ENCODE results near the gene TBX6. TPM values are rescaled to one million over a fixed set of nuclear protein-coding genes. Genes with fewer than 3 reads are reported as not detected.

TBX6 gene
- total and polyA plus RNA-seq, 7 donors: 0.23 to 1.7 (median 1.1) TPM

DNA sequence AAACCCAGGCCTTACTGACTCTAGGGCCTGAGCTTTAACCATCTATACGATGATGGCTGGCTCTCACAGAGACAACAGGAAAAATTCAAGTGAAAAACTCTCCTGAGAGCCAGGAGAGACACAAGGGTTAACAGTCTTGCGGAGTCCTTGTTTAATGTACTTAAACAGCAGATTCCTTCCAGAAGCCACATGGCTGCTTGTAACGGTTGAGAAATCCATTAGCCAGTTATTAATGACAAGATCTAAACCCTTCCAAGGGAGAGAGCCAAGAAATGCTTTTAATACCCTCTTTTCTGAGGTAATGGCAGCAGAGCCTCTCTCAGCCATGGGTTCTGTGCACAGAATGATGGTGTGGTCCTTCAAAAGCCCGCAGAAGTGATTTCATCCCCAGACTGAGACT is 31.4 kb downstream of the TBX6 start:
- Histone ChIP-seq H3K27me3 (no peaks in the 10 kb centered on the region), H3K4me1 (peaks cover 0 to 17% (median 12%) of the 10 kb centered on the region in 4 donors), H3K27ac (peak overlapping the region in 1 of 4 donors; percentile 30), H3K36me3 (no peaks in the 10 kb centered on the region), H3K4me3 (no peak overlapping the region), H3K9me3 (no peaks in the 10 kb centered on the region)
- DNase-seq: no peak
- WGBS, 2 donors: 86 to 88% methylated on average over 4 of the region's 4 CpGs
- TF ChIP-seq, protein P1, sequence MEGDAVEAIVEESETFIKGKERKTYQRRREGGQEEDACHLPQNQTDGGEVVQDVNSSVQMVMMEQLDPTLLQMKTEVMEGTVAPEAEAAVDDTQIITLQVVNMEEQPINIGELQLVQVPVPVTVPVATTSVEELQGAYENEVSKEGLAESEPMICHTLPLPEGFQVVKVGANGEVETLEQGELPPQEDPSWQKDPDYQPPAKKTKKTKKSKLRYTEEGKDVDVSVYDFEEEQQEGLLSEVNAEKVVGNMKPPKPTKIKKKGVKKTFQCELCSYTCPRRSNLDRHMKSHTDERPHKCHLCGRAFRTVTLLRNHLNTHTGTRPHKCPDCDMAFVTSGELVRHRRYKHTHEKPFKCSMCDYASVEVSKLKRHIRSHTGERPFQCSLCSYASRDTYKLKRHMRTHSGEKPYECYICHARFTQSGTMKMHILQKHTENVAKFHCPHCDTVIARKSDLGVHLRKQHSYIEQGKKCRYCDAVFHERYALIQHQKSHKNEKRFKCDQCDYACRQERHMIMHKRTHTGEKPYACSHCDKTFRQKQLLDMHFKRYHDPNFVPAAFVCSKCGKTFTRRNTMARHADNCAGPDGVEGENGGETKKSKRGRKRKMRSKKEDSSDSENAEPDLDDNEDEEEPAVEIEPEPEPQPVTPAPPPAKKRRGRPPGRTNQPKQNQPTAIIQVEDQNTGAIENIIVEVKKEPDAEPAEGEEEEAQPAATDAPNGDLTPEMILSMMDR (IDR thresholded peaks at IDR 0.05): no peak
- no peak for TF ChIP-seq POLR2A (IDR thresholded peaks at IDR 0.05)
- TF ChIP-seq POLR2AphosphoS5 (IDR thresholded peaks at IDR 0.05): no peak
- intact Hi-C loops (cut with DNase I): no loop called here

DNA sequence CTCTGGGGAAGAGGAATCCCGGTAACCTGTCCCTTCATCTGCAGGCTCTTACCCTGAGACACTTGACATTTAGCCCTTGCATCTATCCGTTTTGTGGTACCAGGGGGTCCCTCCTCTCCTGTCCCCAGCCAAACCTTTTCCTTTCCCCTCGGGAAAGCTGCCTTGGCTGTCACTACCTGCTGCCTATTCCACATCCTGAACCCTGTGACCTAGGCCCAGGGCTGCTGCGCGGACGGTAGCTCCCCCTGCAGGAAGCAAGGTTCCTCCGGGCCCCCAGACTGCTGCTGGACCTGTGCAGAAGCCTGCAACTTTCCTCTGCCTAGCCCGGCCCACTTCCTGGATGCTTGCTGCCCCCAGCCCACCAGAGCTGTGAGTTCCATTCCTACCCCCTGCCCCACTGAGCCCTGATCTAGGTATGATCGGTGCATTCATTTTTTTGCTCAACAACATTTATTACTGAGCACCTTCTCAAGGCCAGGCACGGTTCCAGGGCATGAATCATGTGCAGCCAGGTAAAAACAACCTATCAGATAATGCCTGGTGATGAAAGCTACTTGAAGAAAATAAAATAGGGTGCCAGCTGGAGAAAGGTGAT is 36.7 kb downstream of the TBX6 start:
- intact Hi-C loops (cut with DNase I): loop anchor here (5.0 kb wide), 1 partner anchor 42 kb away; the partner anchor contains the start of gene YPEL3
- H3K4me3 ChIP-seq: no peak overlapping the region
- H3K36me3 ChIP-seq: no peaks in the 10 kb centered on the region
- H3K4me1 ChIP-seq: peaks cover 0 to 17% (median 13%) of the 10 kb centered on the region in 4 donors
- H3K27ac ChIP-seq: no peak overlapping the region
- no peaks in the 10 kb centered on the region for H3K27me3 ChIP-seq
- 22 to 34% methylated on average over 10 of the region's 10 CpGs for WGBS, 2 donors
- TF ChIP-seq POLR2AphosphoS5 (IDR thresholded peaks at IDR 0.05) (no peak), POLR2A (IDR thresholded peaks at IDR 0.05) (no peak), EP300 (IDR thresholded peaks at IDR 0.05) (no peak)
- TF ChIP-seq, protein P1 (IDR thresholded peaks at IDR 0.05): no peak
- H3K9me3 ChIP-seq: no peaks in the 10 kb centered on the region
- no peak for DNase-seq

DNA sequence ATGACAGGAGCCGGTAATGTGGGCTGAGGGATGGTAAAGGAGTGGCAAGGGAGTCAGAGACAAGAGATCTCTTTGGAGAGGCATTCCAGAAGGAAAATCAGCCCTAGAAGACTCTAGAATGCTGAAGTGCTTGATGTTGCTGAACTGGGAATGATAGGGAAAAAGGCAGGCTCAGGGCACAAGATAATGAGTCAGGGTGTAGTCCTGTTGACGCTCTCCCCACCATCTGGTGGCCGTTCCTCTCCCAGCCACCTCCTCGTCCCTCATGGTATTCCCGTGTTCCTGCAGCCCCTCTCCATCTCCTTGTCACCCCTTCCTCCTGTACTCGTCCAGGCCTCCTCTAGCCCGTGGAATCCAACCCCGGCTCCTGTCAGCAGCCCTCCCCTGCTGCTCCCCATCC is 37.3 kb downstream of the TBX6 start:
- intact Hi-C loops (cut with DNase I): loop anchor here (5.0 kb wide), 1 partner anchor 43 kb away; the partner anchor contains the start of gene YPEL3
- peaks cover 0 to 17% (median 13%) of the 10 kb centered on the region in 4 donors for H3K4me1 ChIP-seq
- no peaks in the 10 kb centered on the region for H3K9me3 ChIP-seq
- H3K27me3 ChIP-seq: no peaks in the 10 kb centered on the region
- H3K4me3 ChIP-seq: no peak overlapping the region
- 83 to 89% methylated on average over 8 of the region's 8 CpGs for WGBS, 2 donors
- no peak for DNase-seq
- TF ChIP-seq POLR2AphosphoS5 (IDR thresholded peaks at IDR 0.05) (no peak), EP300 (IDR thresholded peaks at IDR 0.05) (no peak), POLR2A (IDR thresholded peaks at IDR 0.05) (no peak)
- TF ChIP-seq, protein P1 (IDR thresholded peaks at IDR 0.05): no peak
- no peaks in the 10 kb centered on the region for H3K36me3 ChIP-seq
- no peak overlapping the region for H3K27ac ChIP-seq

DNA sequence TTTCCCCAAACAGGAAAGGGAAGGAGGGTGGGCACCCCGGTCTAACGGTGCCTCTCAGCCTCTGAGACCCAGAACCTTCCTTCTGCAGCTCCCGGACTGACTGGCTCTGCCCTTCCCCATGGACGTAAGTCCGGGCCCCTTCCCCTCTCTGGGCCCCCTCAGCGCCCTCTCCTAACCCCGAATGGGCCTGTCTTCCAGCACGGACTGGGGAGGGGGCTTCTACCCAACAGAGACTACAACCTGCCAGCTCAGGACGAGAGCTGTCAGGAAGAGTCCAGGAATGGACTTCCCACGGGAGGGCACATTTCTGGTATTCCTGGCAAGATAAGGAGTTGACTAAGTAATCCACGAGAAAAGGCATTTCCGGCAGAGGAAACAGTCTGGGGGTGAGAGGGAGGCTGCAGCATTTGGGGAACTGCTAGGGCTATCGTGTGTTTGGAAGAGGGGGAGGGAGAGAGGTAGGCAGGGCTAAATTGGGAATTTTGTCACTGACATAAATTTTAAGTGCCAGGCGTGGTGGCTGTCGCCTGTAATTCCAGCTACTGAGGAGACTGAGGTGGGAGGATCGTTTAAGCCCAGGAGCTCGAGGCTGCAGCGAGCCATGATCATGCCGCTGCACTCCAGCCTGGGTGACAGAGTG is 38.2 kb downstream of the TBX6 start:
- 5 to 9% methylated on average over 19 of the region's 19 CpGs for WGBS, 2 donors
- TF ChIP-seq POLR2A (IDR thresholded peaks at IDR 0.05) (no peak), EP300 (IDR thresholded peaks at IDR 0.05) (no peak), POLR2AphosphoS5 (IDR thresholded peaks at IDR 0.05) (no peak)
- TF ChIP-seq, protein P1 (IDR thresholded peaks at IDR 0.05): no peak
- intact Hi-C loops (cut with DNase I): loop anchor here (5.0 kb wide), 1 partner anchor 44 kb away; the partner anchor contains the start of gene YPEL3
- Histone ChIP-seq H3K9me3 (no peaks in the 10 kb centered on the region), H3K27me3 (no peaks in the 10 kb centered on the region), H3K4me3 (peak overlapping the region; percentile 53 to 80 (median 66)), H3K27ac (peak overlapping the region; percentile 25 to 53 (median 44)), H3K36me3 (no peaks in the 10 kb centered on the region), H3K4me1 (peaks cover 0 to 17% (median 13%) of the 10 kb centered on the region in 4 donors)
- DNase-seq: no peak

Measured in sigmoid colon (tissue), 7 donors.